ENCODE results near the gene PHOX2A.

GRCh38 chr11:72190631-72191071 is 53.3 kb downstream of the PHOX2A start:
- TF ChIP-seq, protein P1, sequence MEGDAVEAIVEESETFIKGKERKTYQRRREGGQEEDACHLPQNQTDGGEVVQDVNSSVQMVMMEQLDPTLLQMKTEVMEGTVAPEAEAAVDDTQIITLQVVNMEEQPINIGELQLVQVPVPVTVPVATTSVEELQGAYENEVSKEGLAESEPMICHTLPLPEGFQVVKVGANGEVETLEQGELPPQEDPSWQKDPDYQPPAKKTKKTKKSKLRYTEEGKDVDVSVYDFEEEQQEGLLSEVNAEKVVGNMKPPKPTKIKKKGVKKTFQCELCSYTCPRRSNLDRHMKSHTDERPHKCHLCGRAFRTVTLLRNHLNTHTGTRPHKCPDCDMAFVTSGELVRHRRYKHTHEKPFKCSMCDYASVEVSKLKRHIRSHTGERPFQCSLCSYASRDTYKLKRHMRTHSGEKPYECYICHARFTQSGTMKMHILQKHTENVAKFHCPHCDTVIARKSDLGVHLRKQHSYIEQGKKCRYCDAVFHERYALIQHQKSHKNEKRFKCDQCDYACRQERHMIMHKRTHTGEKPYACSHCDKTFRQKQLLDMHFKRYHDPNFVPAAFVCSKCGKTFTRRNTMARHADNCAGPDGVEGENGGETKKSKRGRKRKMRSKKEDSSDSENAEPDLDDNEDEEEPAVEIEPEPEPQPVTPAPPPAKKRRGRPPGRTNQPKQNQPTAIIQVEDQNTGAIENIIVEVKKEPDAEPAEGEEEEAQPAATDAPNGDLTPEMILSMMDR (conservative IDR thresholded peaks at IDR 0.05; ENCODE audit: low read depth, low read length) = no peak
- no peak for TF ChIP-seq EZH2 (IDR thresholded peaks at IDR 0.05; ENCODE audit: borderline replicate concordance, low read depth, low read length, poor library complexity, severe bottlenecking)

Data from A673 (cell line).